SH-SY5Y (cell line): ENCODE measurements around the gene KCNIP4.

Source experiments
- GATA2 ChIP-seq: IDR thresholded peaks from 2 replicates; pipeline ENCODE4 v1.6.1; 2011; ENCODE audit warnings: mild to moderate bottlenecking, low read depth, low read length
- GATA3 ChIP-seq: IDR thresholded peaks from 2 replicates; pipeline ENCODE4 v1.6.1; 2011; ENCODE audit warnings: low read depth, mild to moderate bottlenecking, low read length, moderate library complexity

Gene KCNIP4

DNA sequence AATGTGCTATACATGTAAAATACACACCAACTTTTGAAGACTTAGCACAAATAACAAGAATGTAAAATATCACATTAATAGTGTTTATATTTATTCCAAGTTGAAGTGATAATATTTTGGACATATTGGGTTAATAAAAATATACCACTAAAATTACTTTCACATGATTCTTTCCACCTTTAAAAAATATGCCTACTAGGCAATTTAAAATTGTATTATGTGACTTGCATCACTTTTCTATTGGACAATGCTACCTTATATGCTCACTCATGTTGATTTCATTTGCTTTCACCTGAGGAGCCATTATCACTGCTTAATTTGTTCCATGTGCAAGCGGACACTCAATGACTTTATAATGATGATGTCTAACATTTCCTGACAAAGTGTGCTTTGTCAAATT, 1251.8 kb downstream of the KCNIP4 start:
- no peak for TF ChIP-seq GATA2
- no peak for TF ChIP-seq GATA3

DNA sequence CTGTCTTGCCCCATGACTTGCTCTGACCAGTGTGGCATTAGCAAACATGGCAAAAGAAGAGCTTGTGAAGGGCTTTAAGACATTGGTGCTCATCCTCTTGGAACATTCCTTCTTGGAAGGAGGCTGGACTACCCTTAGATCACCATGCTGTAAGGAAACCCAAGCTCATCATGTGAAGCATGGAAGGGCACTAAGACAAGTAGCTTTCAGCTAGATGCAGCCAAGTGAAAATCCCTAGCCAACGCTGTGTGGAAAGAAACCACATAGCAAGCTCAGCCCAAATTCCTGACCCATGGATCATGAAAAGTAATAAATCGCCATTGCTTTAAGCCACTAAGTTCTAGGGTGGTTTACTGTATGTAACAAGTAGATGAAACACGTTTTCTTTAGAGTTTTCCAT, 1260.7 kb downstream of the KCNIP4 start:
- TF ChIP-seq GATA3 = no peak
- no peak for TF ChIP-seq GATA2

DNA sequence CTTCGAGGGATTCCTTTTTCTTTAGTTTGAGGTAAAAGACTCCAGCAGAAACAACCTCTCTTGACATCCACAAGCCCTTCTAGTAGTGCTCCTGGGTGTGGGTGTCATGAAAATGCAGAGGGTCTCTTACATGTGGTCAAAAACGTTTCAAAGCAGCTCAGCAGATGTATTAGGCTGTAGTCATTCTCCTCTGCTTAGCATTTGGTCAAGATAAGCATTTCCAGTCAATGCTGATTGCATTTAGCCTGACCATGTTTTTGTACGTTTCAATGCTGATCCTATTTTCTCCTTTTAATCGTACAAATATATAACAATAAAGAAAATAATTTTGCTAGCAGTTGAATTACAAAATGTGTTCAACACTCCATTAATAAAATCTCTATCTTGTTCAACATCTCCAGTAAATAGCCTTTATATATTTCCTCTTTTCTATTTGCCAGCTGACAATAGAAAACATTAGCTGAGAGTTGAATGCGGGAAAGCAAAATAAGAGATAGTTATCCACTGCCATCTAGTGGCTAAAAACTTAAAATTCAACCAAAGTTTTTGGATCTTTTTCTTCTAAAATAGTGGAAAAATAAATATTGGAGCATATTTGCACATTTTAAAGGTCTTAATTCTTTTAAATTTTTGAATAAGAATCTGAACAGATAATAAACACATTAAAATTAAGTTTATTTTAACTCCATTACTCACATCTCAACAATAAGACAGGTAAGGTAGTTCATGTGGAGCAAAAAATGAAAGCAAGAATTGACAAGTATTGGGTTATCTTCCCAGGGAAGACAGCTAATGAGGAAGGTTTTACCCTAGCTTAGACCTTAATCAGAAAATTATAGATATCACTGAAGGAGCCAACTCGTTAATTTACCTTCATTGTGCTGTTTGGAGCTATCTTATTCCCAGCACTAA, 1263.5 kb downstream of the KCNIP4 start:
- TF ChIP-seq GATA3 (no peak; the same call in 1 of the 2 replicates), GATA2 (peak; percentile 52; the same call in 1 of the 2 replicates)

DNA sequence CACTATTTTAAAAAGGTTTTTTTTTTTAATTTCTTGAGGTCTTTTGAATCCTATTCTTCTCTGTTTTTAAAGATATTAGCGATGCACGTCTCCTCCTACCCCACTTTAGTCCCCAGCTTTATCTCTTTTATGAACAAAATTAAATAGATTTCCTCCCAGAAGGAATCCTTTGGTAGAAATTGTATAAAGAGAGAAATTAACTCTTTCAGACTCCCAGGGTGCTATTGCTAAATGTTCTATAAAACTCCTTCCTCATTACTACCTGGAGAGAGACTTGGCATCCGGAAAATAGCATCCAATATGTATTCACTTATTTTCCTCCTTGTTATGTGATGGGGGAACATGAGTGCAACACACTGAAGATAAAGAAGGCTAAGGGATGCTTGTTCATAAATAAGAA, 1264.8 kb downstream of the KCNIP4 start:
- no peak for TF ChIP-seq GATA3
- no peak for TF ChIP-seq GATA2

DNA sequence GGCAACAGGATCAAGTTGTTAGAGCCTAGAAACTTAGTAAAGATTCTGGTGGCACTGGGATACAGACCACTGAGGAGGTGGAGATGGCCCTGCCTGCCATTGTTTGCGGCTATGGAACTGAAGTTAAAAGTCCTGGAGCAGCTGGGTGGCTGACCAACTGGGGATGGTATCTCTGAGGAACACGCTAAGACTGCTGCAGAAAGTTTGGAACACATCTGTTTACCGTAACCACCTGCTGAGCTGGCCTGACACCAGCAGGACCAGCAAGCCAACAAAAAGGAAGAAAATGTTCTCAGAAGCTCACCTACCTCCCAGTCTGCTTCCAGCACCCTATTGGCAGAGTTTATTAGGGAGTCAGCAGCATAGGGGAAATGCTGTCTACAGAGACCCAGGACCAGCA, 1265.7 kb downstream of the KCNIP4 start:
- TF ChIP-seq GATA2 (no peak), GATA3 (no peak)

DNA sequence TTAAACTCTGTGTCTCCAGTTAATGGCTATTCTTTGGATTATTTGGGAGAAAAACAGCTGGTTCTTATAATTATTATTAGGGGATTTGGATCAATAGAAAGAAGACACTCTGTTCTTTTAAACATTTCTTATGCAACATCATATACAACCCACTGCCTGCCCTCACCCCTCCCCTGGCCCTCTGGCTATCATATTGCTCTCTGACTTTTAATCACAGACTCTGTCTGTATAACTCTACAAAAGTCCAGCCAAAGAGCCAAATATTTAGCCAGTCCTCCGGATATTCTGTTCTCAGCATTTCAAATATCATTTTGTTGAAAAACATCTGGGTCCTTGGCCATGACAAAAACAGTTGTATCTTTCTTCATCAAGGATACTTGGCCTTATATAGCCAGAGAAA, 1267.3 kb downstream of the KCNIP4 start:
- TF ChIP-seq GATA3 = no peak
- no peak for TF ChIP-seq GATA2

DNA sequence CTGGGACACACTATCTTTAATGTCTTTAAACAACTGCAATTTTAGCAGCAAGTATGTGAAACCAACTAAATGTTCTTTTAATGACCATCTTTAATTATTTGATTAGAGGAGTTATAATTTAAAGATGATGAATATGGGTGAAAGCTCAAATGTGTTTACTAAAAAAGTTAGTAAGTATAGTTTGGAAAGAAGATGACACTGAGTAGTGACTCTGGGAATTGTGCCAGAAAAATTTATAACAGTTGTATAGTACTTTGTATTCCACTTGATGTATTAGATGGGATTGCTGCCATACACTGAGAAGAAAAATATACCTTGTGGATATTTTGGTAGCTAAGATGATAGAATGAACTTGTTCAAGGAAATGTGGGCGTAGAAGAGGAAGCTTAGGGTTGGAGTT, 1267.8 kb downstream of the KCNIP4 start:
- TF ChIP-seq GATA3 (no peak), GATA2 (no peak)

DNA sequence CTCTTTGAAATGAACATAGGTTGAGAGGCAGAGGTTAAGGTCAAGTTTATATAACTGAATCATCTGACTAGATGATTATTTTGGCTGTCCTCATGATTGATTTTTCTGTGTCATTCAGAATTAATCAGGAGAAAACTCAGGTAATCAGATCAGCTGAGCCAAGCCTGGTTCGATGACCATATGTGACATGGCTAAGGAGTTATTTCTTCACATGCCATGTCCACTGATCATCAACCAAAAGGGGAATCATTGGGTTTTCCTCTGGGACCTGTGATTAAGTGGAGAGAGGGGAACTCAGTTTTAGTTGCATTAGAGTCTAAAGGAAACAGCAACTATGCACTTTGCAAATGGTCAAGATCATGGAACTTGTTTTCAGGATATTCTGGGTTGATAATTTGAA, 1268.6 kb downstream of the KCNIP4 start:
- no peak for TF ChIP-seq GATA3
- TF ChIP-seq GATA2 = no peak
